Endothelial cell (in vitro differentiated cells): Measurements from ENCODE around the gene FAM47C. TPM values are rescaled to one million over a fixed set of nuclear protein-coding genes. Genes with fewer than 3 reads are reported as not detected.

Source experiments
- DNase-seq: peaks from one replicate; pipeline ENCODE4 v3.0.0; 2021; ENCODE audit warnings: low spot score
- H3K27ac Mint-ChIP-seq: one replicate; pipeline ENCODE4 v1.8.0; 2021; ENCODE audit warnings: mixed read lengths, inconsistent platforms; ENCODE audit not compliant: unreplicated experiment
- H3K27me3 Mint-ChIP-seq: one replicate; pipeline ENCODE4 v1.8.0; 2021; ENCODE audit warnings: mild to moderate bottlenecking, moderate library complexity, mixed read lengths, inconsistent platforms; ENCODE audit not compliant: unreplicated experiment
- H3K36me3 Mint-ChIP-seq: one replicate; pipeline ENCODE4 v1.8.0; 2021; ENCODE audit warnings: mild to moderate bottlenecking, low read depth, mixed read lengths, inconsistent platforms; ENCODE audit not compliant: unreplicated experiment
- H3K4me1 Mint-ChIP-seq: one replicate; pipeline ENCODE4 v1.8.0; 2021; ENCODE audit warnings: mild to moderate bottlenecking, mixed read lengths, inconsistent platforms; ENCODE audit not compliant: unreplicated experiment
- H3K4me3 Mint-ChIP-seq: one replicate; pipeline ENCODE4 v1.8.0; 2021; ENCODE audit warnings: mild to moderate bottlenecking, mixed read lengths, inconsistent platforms; ENCODE audit not compliant: unreplicated experiment
- H3K9me3 Mint-ChIP-seq: one replicate; pipeline ENCODE4 v1.8.0; 2021; ENCODE audit warnings: mixed read lengths, inconsistent platforms; ENCODE audit not compliant: unreplicated experiment
- CTCF ChIP-seq: fragments of 200-600 bp; sonication (generic); IDR thresholded peaks from one replicate; pipeline ENCODE4 v1.5.0; 2021; ENCODE audit warnings: antibody characterized with exemption; ENCODE audit not compliant: unreplicated experiment
- total RNA-seq: library from RNA; stranded (reverse); fragmentation: NEBNext Ultra II Directional; extraction: Animal tissue kit (Norgen Biotek cat#: 25700); gene quantifications from one replicate; pipeline ENCODE4 v1.2.1, GENCODE V29; 2021; ENCODE audit not compliant: unreplicated experiment

FAM47C gene
- total RNA-seq, 1 donor from 2014 or later = 0.18 TPM

- Mint-ChIP-seq H3K27me3 (no peaks in the 10 kb centered on the region), H3K4me3 (no peak overlapping the region), H3K27ac (no peak overlapping the region), H3K9me3 (no peaks in the 10 kb centered on the region), H3K4me1 (no peaks in the 10 kb centered on the region), H3K36me3 (no peaks in the 10 kb centered on the region)
- DNase-seq = peak; percentile 43
- peak; percentile 31 for TF ChIP-seq CTCF
These were observed 52.8 kb downstream of the FAM47C start for GRCh38 chrX:37060999-37061398.
